Fibroblast of the conjunctiva (primary cell): ENCODE data around the gene IL2RA.
"Not testable (repeated sequence)": the region's sequence is repeated elsewhere in the genome, so short reads cannot be mapped to it uniquely, and the experiment has no call there.

Experiments used
- DNase-seq: peaks from one replicate; pipeline ENCODE4 v3.0.0-alpha.2; 2010; ENCODE audit warnings: low read depth

The IL2RA gene

GRCh38 chr10:6056411-6057135 is 5.6 kb downstream of the IL2RA start:
- DNase-seq: no peak

DNA sequence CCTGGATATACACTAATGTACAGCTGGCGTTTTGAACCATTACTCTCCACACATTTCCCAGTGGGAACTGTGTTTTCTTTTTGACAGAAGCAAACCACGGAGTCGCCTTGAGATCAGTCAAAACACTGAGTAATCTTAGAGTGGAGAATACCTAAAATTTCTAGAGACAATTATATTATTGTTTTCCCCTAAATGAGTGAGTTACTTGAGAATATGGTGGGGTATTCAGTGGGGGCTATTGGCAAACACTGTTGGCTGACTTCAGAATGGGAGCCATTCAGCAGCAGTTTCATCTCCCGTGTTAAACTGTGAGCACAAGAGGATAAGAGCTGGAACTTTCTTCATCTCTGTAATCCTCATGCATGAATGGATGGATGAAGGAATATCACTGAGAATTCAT is 6.2 kb downstream of the IL2RA start:
- DNase-seq: no peak

DNA sequence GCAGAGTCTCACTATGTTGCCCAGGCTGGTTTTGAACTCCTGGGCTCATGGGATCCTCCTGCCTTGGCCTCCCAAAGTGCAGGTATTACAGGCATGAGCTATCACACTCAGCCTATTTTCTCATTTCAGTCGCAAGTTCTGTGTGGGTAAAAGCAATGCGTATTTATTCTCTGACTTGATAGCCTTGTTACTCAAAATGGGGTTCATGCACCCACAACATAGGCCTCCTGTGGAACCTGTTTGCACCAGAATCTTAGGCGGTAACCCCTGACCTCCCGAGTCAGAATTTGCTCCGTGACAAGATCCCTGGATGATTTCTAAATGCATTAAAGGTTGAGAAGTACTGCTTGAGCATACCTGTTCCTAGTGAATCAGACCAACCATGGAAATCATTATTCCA is 7.3 kb downstream of the IL2RA start:
- no peak for DNase-seq

GRCh38 chr10:6053816-6054631 is 8.1 kb downstream of the IL2RA start:
- DNase-seq: no peak

GRCh38 chr10:6053303-6053702 is 8.9 kb downstream of the IL2RA start:
- no peak for DNase-seq

- no peak for DNase-seq
These were observed 9.6 kb downstream of the IL2RA start for GRCh38 chr10:6052247-6053221.

DNA sequence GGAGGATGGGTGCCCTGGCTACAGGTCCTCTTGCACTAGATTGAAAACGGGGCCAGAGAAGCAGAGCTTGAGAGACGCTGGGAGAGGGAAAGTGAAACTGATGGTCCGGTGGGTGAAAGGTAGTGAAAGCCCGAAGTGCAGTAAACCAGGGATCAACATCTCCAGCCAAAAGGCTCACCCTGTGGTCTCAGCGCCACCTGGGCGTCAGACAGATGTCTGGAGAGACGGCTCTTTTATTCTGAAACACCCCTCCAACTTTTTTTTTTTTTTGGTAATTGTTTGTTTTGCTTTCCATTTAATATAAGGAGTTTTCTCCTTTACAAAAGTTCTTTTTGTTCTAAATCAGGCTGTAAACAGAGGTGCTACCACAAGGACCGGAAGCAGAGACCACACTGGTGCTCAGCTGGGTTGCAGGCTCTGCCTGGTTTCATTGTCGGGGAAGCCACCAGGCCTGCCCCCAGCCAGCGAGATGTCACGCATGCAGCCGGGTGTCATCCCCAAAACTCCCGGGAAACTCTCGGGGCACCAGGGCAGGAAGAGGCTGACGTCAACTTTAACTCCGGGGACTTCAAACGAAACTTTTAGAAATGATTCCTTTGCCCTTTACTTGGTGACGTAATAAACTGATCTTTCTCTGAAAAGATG is 11.2 kb downstream of the IL2RA start:
- peak; percentile 13 for DNase-seq

- no peak for DNase-seq
These were observed 13.2 kb downstream of the IL2RA start for GRCh38 chr10:6049031-6049400.

DNA sequence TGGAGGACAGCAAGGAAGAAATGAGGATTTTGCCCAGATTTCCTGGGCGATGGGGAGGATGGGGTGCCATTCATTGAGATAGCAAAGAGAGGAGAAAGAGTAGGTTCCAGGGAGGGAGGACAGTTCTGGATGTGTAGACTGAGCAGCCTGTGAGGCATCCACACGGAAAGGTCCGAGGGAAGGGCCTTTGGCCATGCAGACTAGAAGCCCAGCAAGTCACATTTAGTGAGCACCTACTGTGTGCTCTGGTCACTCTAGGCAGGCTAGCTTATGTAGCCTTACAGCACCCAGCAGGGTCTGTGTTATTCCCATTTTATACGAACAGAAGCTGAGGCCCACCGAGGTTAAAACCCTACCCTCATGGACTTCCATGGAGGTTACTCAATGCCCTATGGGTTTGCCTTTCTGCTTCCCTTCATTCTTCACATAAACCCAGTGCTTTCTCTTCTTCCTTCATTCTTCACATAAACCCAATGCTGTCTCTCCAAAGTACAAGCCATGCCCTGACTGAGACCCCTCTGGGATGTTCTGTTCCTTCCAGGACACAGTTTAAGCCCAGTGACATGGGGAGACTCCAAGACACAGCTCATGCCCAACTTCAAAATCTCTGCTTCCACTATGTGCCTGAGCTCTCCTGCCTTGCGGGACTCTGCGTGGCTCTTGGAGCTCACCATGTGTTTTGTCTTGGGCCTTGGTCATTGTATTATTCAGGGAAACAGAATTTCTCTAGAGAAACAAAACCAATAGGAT is 13.7 kb downstream of the IL2RA start:
- no peak for DNase-seq

- DNase-seq: no peak
These were observed 14.3 kb downstream of the IL2RA start for GRCh38 chr10:6047847-6048246.

GRCh38 chr10:6046773-6047611 is 15.2 kb downstream of the IL2RA start:
- no peak for DNase-seq

DNA sequence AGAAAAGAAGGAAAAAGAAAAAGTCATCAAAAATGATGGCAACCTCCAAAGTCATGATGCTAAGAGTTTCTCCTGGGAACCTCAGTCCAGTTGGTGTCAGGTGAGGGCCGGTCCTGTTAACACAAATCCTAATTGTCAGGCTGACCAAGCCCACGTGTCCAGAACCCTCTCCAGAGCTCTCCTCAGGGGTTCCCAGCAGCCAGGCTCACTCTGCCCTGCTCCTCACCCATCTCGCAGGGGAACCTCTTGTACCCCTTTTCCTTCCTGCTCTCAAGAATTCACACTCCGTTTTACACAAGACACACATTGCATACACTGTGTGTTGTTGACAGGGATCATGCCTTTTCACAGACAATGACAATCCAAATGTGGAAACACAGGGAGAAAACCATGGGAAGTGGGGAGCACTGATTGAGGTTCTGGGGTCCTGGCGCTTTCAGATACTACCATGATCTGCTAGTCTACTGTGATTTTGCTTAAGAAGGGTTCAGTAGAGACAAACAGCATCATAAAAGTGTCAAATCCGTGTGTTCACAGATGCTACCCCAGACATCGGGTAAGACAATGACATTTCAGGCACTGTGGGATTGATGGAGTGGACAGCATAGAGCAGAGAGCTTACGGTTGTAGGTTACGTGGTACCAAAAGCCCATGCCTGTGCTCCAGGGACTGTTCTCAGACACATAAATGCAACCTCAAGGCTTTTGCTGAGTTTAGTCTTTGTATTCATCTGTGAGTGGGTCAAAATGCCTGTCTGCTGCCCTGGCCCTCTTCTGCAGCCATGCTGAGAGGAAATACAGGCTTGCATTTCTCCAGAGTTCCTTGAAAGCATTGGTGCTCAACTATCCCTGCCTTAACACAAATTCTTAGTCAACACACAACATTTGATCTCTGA is 16.0 kb downstream of the IL2RA start:
- no peak for DNase-seq

- DNase-seq: no peak
These were observed 16.8 kb downstream of the IL2RA start for GRCh38 chr10:6045314-6045848.

DNA sequence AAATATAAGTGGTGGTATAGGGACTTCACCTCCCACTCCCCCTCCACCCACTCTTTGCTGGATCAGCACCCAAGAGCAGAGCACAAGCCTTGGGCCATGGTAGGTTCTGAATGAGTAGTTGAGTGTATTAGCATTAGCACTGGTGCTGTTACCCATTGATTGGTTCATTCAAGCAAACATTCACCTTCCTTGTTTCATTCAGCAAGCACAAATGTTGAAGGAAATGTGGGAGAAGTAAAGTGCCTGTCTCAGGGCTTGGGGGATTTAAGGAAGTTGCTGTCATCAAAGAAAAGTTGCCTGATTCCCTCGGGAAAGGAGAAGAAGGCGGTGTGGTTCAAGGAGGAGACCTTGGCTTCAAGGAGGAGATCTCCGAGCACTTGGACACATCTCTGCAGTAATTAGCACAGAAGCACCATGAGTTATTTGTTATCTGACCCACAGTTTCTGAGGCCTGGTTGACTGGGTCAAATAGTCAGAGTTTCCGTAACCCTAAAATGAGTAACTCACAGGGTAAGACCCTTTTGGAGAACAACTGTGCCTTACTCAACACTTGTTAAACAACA is 17.3 kb downstream of the IL2RA start:
- no peak for DNase-seq

GRCh38 chr10:6044060-6044459 is 18.1 kb downstream of the IL2RA start:
- DNase-seq: no peak

- not testable (repeated sequence) for DNase-seq
These were observed 18.8 kb downstream of the IL2RA start for GRCh38 chr10:6043377-6043776.

DNA sequence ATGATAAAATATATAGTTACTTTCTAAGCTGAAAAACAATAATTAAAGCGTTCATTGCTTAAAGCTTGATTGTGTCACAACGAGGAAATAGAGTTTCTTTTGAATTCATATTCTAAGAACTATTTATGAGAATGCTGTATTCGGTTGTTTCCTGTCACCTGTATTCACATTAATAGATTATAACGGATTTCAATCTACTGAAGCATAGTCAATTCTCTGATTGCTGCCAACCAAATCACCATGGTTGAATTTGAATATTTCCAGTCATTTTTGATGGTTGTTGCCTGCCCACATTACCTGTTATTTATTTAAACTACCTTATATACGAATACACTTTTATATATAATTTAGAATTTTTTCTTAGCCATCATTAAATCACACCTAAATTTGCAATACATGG is 22.0 kb downstream of the IL2RA start:
- DNase-seq: no peak

DNA sequence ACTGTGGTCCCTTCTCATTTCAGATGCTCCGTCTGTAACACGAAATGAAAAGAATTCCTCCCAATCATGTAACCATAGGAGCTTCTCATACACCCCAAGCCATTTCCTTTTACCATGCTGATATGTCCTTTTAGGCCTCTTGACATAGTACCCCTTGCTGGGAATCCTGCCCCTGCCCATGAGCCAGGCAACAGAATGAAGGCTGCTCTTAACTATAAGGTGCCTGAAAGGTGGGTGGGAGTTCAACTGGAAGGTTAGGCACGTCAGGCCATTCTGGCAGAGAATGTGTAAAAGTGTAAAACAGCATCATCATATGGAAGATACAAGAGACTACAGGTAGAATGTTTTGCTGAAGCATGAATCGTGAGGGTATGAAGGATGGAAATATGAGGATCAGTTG is 22.5 kb downstream of the IL2RA start:
- no peak for DNase-seq
